GM19240 (cell line): Measurements from ENCODE around the gene SIVA1.

Experiments used
- DNase-seq: peaks from one replicate; pipeline ENCODE4 v3.0.0; 2011; ENCODE audit warnings: low spot score; ENCODE audit not compliant: insufficient read length

Gene SIVA1

DNA sequence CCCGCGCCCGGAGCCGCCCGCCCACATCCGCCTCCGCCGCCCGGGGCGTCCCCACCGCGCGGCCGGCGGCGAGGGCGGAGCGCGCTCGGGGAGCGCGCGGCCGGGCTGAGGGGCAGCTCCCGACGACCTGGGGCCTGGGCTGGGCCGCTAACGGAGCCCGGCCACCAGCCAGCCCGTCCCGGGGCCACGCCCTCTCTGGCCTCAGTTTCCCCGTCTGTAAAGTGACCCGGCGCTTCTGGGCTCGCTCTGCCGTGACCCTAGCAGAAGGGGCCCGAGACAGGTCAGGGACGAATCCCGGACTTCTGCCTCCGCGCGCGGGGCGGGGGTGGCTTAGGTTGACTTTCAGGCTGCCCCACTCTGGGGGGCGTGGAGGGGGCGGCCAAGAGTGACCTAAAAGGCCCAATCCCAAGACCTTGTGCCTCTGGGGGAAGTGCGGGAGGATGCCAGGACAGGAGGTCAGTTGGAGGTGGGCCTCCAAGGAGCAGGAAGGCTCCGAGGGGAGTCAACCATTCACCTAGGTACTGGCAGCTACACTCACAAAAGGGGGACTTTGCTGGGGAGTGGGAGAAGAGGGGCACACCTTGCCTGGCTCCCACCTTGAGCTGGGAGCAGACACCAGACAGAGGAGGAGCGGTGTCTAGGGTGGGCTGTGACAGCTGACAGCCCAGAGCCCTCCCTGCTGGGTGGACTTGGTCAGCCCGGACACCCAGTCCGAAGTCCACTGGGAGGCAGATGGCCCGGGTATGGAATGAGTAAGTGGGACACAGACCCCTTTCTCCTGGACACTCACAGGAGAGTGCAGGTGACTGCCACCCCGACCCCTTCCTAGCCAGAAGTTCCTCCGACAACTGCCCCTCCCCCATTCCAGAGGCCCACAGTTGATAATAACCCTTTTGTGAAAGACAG, 43.1 kb downstream of the SIVA1 start:
- peak; percentile 94 for DNase-seq

DNA sequence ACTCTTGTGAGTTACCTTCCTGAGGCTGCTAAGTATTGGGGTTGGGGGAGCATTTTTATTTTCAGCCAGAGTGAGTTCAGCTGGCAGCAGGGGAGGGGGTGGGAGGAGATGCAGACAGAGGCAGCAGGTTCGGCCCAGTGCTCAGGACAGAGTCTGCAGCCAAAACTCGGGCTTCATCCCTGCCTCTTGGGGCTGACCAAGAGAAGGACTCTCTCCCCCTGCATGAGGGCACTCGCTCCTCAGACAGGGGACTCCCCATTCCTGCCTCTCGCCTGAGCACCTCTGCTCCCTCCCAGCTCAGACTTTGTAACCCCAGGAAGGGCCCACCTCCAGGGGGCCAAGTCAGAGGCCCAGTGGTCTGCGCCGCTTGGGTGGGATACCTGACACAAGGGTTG, 43.7 kb downstream of the SIVA1 start:
- no peak for DNase-seq

- no peak for DNase-seq
Observed at GRCh38 chr14:104797115-104798044, 44.4 kb downstream of the SIVA1 start.

DNA sequence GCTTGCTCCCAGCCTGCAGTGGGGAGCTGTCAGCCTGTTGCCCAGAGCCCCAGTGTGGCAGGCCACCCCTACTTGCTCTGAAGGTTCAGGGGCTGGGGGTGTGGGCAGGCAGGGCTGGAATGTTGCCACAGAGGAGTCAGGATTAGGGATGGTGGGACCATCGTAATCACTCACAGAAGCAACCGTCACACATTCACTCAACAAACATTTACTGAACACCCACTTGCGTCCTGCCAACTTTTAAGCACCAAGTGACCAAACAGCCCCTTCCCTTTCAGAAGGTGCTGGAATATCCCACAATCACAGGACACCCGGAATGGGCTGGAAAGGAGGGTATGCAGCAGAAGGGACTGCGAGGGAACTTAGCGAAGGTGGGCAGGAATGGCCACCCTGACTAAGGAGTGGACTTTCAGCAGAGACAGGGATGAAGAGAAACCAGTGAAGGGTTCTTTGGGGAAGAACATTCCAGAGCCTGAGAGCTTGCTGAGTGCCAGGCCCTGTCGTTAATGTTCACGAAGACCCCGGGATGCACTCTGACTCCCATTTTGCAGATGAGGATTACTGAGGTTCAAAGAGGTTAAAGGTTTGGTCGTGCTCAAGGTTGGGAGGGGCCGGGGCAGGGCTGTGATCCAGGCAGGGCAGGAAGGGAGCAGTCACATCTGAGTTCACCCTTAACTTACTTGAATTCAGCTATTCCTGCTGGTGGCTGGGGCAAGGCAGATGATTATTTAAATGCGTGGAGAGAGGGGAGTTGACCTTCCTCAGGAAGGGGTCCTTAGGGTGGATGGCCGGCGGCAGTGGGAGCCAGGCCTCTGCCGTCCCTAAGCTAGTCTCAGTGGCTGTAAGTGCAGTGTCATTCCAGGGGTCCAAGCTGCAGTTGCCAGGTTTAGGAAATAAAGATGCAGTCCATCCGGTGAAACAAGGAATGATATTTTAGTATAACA, 45.6 kb downstream of the SIVA1 start:
- DNase-seq = no peak

DNA sequence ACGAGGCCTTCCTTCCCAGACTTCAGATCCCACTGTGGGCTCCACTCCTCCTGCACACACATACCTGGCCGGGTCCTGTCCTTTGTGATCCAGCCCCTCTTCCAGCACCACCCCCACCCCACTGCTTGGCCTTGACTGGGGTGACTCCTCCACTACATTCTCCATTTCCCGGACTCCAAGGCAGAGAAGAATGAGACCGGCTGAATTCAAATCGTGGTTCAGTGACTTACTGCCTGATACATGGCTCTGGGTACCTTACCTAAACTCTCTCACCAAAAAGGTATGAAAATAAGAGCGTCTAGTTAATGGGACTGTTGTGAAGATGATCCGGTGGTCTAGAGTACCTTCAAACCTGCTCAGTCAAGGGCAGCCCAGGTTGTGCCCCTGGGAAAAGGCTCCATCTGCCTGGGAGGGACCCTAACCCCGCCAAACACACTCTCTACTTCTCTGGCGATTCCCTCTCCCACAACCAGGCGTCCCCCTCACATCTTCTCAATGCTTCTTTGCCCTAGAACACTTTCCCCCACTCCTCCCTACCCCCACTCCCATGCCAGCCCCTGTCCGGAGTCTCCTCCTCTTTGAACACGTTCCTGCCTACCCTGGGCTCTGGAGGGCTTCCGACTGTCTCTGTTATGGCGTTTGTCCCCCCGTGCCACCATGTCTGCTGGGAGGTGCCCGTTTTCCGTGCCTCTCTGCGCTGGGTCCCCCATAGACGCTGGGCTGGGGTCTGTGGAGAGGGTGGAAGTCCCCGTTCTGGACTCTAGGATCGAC, 46.5 kb downstream of the SIVA1 start:
- DNase-seq = no peak

GRCh38 chr14:104800015-104800770, 47.2 kb downstream of the SIVA1 start:
- DNase-seq = peak; percentile 89

DNA sequence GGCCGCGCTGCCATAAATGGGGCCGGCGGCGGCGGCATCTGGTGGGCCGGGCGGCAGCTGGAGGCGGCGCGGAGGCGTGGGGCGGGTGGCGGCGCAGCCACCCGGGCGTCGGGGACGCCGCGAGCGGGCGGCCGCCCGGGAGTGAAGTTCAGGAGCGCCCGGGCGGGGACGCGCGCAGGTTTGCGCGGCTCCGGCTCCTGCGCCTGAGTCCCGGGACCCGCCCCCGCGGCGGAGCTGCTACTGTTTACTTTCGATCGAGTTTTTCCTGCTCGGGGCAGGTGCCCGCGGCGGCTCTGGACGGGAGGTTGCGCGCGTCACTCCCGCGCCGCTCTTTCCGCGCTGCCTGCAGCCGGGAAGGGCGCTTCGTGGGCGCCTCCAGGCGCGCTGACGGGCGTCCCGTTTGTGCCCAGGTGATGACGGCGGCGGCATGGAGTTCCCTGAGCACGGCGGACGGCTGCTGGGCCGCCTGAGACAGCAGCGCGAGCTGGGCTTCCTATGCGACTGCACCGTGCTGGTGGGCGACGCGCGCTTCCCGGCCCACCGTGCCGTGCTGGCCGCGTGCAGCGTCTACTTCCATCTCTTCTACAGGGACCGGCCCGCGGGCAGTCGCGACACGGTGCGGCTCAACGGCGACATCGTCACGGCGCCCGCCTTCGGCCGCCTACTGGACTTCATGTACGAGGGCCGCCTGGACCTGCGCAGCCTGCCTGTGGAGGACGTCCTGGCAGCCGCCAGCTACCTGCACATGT, 48.0 kb downstream of the SIVA1 start, which contains the start of gene ZBTB42:
ZBTB42 (plus strand) TSS at position 331 of the 749 bp plus-strand sequence; CDS start at position 428, 97 bp downstream.
- DNase-seq = peak; percentile 71

DNA sequence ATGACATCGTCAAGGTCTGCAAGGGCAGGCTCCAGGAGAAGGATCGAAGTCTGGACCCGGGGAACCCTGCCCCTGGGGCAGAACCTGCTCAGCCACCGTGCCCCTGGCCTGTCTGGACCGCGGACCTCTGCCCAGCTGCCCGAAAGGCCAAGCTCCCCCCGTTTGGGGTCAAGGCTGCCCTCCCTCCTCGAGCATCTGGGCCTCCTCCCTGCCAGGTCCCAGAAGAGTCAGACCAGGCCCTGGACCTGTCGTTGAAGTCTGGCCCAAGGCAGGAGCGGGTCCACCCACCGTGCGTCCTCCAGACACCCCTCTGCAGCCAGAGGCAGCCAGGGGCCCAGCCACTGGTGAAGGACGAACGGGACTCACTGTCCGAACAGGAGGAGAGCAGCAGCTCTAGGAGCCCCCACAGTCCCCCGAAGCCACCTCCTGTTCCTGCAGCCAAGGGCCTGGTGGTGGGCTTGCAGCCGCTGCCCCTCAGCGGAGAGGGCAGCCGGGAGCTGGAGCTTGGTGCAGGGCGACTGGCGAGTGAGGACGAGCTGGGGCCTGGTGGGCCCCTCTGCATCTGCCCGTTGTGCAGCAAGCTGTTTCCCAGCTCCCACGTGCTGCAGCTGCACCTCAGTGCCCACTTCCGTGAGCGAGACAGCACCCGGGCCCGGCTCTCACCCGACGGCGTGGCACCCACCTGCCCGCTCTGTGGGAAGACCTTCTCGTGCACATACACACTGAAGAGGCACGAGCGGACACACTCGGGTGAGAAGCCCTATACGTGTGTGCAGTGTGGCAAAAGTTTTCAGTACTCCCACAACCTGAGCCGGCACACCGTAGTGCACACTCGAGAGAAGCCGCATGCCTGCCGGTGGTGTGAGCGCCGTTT, 48.8 kb downstream of the SIVA1 start:
- no peak for DNase-seq

- no peak for DNase-seq
Observed at GRCh38 chr14:104802394-104803184, 49.6 kb downstream of the SIVA1 start.

DNA sequence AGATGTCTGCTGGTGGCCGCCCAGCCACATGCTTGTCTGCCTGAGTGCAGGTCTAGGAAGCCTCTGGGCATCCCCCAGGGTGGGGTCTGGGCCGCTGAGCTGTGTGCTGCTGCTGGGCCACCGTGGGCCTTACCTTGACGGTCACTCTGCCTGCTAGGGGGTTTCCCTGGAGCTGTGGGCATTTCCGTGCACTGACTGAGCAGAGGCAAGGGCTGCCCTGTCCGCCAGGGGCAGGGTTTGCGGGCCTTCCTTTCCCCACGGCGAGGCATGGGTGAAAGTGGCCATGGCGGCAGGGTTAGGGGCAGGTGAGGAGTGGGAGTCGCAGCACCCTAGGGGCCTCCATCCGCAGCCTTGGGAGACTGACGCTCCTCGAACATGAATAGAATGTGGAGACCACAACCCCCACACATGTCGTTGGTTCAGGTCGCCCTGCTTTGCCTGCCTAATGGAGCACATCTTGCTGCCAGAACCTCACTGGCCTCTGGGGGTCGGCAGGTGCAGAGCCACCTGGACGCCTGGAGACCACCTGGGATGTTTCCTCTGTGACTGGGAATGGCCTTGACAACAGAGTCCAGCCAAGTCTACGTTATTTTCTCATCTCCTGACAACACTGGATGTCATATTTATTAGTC, 50.4 kb downstream of the SIVA1 start:
- DNase-seq = no peak

DNA sequence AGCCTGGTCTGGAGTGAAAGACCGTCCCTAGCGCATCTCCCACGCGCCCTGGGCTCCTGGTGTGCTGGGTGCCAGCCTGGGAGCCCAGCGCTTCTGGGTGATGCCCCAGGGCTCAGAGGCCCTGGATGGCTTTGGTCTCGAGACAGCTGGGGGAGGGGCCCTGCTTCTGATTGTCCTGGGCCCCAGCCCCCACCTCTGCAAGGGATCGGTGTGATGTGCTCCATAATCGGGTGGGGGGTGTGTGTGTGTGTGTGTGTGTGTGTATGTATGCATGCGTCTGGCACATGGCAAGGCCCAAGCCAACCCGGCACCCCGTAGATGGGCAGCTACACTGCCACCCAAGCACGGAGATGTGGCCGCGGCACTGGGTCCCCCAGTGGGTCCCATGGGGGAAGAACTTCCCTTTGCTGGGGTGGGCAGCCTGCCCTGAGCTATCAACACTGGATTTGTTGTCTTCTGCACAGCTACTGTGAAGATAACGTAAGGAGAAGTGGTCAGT, 51.0 kb downstream of the SIVA1 start:
- no peak for DNase-seq

- DNase-seq = no peak
Observed at GRCh38 chr14:104804481-104805325, 51.8 kb downstream of the SIVA1 start.

DNA sequence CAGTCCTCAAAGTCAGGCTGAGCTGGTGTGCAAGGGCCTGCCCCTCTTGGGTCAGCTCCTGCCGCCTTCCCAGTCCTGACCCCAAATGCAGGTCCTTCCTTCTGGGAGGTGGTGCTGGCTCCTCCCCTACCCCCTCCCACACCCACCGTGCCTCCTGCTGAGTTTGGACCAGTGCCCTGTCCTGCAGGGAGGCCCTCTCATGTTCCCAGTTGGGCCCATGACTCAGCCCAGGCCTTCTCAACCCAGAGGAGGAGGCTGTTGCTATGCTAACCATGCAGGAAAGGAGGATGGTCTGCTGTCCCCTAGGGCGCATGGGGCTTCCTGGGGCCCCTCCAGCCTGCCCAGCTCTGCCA, 52.4 kb downstream of the SIVA1 start:
- no peak for DNase-seq

DNA sequence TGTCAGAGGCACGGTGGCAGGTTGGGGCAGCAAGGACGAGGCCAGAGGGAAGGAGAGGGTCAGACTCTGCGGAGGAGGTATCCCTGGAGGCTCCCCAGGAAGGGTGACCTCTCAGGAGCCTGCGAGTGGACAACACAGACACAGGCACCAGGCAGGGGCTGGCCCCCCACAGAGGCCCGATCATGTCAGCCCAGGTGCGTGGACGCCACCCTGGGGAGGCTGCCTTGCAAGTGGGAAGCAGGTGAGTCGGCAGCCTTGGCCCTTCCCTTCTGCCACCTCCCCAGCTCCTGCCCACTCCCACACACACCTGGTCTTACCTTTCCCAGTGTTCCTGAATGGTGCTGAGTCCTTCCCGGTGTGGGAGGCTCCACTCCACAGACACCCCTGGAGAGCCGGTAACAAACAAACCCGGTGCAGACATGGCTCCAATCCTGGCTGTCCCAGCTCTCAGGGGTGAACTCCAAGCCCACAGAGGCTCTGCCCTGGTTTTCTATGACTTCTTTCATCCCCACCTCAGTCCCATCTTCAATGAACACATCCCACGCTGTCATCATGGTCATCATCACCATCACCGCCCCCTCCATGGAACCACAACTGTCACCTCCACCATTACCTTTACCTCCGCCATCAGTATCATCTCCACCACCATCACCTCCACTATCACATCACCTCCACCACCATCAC, 53.1 kb downstream of the SIVA1 start:
- DNase-seq = no peak
